ENCODE results near the gene EPHA5.

Gene EPHA5

DNA sequence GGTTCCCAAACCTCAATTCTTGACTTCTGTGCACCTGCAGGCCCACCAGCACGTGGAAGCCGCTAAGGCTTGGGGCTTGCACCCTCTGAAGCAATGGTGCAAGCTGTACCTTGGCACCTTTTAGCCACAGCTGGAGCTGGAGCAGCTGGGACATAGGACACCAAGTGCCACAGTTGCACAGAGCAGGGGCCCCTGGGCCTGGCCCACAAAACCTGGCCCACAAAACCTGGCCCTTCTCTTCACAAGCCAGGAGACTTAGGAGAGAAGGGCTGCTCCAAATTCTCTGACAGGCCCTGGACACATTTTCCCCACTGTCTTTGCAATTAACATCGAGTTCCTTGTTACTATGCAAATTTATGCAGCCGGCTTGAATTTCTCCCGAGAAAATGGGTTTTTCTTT lies 197.8 kb downstream of the EPHA5 start:
- no peak for DNase-seq

DNA sequence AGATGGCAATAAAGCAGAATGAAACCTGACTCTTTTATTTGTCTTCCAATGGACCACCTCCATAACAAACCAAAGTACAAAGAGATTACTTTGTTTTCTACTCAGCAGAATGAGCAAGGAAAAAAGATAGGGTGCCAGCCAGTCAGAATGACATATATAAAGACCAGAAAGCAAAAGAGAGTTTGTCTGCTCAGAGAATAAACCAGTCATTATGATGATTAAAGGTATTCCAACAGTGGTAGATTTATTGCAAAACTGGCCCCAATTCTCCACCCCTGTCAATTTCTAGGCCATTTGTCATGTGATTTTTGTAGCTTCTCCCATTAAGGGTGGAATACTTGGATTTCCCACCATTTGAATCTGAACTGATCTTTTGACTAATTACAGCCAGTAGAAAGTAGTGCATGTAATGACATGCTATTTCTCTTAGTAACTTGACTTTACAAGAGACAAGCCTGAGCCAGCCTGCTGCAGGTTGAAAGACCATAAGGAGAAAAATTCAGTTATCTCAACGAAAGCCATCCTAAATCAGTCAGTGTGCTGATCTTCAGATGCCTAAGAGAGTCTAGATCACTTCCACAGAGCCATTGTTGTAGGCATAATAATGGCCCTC lies 203.1 kb downstream of the EPHA5 start:
- DNase-seq: no peak

DNA sequence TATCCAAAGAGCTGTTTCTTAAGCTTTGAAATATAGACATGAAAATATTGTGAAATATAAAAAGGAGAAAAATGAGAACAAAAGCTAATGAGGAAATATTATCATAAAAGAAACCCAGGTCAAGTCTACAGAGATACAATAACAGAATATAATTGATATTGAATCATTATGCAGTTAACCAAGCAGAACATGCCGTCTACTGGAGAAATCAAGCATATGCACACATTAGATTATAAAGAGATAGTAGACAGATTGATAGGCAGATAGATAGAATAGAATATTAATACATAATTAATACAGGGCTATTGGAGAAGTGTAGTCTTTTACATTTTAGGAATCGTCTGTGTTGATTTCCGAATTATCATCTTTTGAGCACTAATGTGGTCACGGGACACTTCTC lies 208.5 kb downstream of the EPHA5 start:
- no peak for DNase-seq

DNA sequence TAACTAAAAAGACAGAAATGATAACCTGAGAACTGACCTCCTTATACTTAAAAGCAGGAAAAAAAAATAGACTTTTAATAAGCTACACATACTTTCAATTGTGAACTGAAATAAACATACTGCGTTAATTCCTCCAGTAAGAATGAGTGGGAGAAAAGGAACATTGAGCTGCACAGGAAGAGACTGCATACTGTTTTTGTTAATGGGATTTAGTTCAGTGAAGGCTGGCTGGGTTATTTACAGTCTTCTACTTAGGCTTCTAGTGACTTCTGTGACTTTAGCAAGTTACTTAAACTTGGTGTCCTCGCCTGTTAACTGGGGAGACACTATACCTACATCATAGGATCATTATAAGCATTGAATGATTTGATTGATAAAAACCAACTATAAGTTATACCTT lies 213.3 kb downstream of the EPHA5 start:
- DNase-seq: peak; percentile 37

DNA sequence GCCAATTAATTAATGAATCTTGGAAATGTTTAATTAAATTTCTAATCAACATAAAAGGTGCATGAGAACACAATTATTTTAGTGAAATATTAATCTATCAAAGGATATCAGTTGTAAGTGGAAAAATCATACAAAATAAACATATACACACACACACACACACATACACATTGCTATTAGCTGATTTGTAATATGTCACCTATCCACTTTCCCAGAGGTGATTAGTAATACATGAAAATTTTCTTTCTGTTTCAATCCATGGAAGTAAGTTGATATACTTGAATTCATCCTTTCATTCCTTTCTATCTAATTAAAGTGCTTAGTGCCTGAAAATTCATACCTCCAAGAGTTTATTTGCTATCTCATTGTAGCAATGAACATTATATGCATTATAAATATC lies 213.7 kb downstream of the EPHA5 start:
- no peak for DNase-seq

DNA sequence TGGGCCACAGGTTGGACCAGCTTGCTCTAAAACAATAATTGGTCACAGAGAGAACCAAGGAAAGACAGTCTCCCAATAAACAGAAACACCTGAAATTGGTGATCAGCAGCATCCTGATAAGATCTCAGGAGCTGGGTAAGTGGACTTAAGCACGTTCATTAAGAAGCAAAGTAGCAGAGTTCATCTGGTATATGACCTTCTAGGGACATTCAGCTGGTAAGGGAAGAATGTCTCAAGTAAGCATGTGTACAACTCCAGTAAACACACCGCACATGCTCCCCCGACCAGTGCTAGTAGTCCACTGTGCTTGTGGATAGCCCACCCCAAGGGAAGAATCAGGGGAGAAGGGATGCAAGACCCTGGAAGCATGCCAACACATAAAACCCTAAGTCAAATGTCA lies 216.9 kb downstream of the EPHA5 start:
- no peak for DNase-seq

DNA sequence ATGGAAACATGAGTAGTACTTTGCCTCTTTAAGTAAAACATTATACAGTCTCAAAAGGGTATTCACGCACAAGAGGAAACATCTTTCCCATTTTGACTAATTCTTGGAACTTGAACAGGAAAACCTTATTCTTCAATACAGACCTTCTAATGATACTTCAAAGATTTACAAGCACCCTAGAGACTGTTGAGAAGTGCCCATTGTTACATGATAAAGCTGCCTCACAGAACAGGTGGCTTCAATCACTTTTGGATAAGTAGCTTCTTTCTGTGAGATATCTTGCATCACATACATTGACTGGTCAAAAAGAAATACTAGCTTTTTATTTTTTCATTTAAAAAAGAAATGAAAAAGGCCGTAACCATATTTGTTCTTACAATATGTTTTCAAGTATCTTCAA lies 219.4 kb downstream of the EPHA5 start:
- peak; percentile 0 for DNase-seq

DNA sequence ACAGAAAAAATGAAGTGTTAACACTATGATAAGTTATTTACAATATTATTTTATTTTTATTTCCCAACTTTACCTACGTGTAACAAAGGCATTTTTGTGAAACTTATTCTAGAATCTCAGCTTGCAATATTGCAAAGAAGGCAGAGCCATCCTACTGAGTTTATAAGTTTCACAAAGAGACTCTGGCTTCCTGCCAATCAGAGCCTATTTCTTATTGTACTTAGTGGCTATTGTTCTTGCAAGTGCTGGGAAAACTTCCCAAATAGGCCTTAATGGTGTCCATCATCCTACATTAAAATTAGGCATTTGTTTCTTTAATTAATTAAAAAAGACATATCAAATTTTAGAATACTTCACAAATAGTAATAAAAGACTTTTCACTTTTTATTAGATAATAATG lies 233.2 kb downstream of the EPHA5 start:
- peak; percentile 1 for DNase-seq

DNA sequence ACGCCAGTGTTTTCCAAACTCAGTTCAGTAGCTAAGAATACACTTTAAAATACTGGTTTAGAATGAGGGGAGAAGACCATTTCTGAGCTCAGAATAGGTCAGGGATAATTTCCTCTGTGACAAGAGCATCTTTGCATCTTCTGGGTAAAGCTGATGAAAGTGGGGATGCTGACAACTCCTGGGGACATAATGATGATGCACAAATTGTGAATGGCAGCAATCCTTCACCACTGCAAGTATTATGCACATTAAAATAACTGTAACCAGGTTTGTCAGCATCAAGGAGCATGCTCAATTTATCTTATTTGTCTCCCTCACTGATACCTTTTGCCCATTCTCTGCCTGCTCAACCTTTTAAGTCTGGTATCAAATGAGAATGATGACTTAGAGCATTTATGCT lies 248.2 kb downstream of the EPHA5 start:
- DNase-seq: no peak

DNA sequence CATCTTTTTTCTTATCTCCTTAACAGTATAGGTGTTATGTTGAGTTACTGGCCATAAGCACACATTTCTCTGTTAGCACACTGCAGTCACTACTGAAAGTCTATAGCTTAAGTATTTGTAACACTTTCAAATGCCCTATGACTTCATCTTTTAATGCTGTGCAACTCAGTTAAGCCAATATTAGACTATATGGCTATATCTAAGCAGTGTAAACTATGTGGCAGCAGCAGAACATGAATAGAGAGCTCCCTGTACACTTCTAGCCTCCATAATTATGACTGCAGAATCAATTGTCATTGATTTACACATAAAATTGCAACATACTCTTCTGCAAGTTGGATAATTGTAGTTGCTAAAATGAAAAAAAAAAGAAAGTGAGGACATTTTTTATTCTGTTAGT lies 250.3 kb downstream of the EPHA5 start:
- DNase-seq: no peak

DNA sequence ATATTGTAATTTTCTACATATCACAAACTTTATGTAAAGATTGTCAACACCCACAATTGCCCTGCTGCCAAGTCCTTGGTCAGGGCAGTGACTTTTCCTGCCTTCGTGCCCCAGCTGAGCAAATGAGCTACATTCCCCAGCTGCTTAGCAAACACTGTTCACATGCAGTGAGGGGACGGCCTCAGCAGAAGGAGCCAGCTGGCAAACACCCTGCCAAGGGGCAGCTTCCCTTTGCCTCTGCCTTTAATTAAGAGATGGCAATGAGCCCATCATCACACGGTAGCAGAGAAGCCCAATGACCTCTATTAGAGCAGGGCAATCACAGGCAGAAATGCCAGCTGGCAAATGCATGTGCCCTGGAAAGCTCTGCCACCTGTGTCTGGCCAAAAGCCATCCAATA lies 253.4 kb downstream of the EPHA5 start:
- peak; percentile 6 for DNase-seq

DNA sequence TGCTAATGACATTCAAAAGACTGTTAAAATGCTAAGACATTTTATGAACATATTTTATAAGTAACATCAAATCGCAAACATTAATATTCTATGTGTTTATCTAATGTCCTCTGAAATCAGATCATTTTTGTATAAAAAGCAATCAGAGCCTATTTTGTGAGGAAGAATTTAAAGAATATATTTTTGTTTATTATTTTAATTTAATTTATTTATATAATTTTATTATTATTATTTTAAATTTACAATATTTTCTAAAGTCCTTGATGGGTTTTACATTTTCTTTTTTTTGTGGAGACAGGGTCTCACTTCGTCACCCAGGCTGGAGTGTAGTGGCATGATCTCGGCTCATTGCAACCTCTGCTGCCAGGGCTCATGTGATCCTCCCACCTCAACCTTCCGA lies 262.8 kb downstream of the EPHA5 start:
- no peak for DNase-seq

DNA sequence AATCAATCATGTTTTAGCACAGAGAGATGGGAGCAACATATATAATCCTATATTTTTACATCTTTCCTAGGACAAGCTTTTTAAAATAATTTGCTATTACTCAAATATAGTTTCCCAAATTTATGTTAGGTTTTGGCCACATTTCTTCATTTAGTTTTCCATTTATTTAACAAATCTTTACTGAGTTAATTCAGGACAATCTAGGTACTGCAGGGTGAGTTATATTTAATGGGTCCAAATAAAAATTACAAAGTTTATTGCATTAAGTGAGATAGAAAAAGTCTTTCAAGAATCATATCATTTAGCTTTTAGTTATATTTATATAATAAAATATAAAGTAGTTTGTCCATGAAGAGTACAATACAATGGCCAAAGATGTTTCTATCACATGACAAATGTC lies 269.2 kb downstream of the EPHA5 start:
- DNase-seq: no peak

DNA sequence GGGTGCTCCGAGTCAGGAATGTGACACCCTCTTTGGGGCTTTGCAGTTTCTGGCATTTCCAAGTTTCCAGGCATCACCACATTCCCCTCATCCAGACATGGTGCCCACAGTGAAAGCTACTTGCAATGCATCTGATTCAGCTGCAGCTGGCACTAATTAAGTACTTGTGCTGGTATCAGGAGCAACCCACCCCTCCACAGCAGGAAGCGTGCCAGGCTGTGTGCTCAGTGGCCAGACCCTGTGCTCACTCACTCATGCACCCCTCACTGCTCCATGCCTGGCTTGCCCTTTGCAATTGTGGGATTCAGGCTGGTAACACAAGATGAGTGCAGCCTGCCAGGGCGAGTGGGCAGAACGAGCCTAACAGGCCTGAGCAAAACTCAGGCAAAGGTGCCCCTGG lies 271.2 kb downstream of the EPHA5 start:
- no peak for DNase-seq

DNA sequence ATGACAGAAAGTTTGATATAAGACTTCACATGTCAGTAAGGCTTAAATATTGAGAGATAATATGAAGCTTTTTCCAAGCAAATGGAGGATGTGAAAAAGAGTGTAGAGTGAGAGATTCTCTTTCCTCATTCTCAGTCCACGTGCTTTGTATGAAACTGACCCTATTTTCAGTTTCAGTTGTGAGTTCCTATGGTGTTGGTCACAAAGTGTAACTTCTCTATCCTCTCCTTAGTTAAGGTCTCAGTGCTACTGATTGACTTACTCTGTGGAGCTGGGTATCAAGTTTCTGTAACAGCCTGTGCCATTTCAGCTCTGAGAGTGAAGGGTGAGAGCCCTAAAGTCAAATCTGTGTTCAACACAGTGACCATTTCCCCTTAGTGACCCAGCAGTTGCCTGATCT lies 277.2 kb downstream of the EPHA5 start:
- no peak for DNase-seq

DNA sequence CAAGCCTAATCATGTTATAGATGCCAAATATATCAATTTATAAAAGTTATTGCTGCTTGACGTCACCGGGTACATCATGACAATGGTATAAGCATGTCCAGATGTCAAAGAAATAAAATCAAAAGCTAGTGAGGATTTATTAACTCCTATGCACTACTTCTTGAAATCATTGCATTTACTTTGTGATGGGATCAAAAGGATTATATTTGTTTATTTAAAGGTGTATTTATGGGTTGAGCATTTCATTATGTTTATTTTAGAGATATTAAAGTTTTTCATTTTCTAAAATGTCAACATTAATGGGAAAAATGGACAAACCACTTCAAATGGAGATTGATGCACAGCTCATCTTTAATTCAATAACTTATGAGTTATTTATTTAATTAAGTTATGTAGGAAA lies 277.8 kb downstream of the EPHA5 start:
- DNase-seq: no peak

DNA sequence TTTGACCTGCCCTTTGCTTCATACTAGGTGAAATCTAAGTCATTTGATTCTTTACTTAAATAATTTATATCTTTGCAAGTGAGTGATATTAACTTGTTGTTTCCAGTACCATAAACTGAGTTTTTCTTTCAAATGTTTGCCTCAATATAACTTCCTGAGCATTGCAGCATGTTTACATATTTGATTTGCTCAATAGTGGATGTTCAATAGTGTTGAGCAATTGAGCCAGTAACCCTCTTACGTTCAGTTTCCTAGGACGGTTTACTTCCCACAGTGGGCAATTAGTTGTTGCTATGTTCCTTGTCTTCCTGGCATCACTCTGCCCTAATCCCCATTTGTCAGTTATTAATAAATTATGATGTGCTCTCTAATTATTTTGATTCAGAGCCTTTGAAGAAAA lies 278.5 kb downstream of the EPHA5 start:
- DNase-seq: no peak

DNA sequence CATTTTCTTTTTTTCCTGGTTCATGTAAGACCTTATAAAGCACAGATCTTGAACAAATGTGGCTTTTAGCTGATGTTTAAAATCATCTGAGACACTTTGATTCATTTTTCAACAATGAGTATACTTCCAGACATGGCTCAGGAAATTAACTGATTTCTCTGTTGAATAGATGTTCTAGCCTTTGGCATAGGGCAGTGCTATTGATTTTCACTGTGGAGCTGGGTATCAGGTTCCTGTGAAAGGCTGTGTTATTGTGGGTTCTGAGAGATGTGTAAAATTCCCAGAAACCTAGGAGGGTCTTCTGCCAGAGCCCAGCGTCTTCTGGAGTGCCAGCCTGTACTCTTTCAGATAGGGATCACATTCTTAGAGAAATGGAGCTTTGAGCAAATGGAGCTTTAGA lies 278.9 kb downstream of the EPHA5 start:
- DNase-seq: no peak

DNA sequence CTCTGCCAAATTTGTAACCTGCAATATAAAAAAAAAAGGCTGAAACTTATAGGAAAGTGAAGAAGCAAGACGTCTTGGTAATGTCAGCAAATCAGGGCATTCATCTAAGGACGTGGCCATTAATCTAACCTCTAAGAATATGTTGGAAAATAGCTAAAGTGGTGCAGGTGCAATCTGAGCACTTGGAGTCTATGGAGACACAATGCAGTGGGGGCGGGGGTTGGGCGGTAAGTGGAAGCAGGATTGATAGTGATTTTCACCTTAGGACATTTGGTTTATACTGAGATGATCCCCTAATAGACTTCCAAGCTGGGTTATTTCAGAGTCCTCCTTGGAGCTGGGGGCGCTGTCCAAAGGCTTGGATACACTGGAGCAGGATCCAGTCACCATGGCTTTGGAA lies 283.4 kb downstream of the EPHA5 start:
- DNase-seq: peak; percentile 4

DNA sequence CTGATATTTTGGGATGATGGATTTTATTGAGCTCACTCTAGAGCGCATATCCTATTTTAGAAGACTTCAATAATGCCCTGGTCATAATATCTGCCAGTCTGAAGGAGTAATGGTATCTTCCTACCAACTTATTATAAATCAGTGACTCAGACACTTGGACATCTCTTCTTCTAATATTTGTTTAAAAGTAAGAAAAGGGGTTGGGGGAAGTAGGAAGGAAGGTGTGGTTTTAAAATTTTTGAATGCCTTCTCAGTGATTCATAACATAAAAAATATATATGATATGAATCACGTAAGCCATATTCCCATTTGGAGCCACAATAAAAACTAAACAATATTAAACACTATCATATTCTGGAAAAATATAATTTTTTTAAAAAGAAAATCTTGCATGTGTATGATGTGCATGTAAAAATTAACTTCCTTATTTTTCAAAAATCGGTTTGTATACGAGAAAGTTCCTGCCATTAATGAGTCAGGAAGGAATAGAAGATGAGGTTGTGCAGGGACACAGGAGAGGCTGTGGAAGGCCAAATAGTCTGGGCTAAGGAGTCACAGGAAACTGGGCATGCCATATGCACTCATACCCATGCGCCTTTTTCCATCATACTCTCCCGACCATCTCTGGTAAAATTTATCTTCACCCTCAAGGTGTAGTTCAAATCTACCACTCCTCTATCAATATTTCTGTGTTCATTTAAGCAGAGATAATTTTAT lies 286.5 kb downstream of the EPHA5 start:
- DNase-seq: no peak

DNA sequence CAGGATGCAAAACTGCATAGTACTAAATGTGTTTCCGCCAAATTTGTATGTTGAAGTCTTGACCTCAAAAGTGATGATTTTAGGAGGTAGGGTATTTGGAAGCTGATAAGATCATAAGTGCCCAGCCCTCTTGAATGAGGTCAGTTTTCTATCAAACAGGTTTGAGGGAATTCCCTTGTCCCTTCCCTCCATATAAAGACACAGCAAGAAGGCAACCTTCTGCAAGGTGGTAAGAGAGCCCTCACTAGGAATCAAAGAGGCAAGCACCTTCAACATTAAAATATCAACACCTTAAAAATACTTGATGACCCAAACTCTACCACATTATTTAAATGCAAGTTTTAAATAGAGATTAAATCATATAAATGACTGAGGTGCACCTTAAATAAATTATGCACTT lies 288.6 kb downstream of the EPHA5 start:
- no peak for DNase-seq

DNA sequence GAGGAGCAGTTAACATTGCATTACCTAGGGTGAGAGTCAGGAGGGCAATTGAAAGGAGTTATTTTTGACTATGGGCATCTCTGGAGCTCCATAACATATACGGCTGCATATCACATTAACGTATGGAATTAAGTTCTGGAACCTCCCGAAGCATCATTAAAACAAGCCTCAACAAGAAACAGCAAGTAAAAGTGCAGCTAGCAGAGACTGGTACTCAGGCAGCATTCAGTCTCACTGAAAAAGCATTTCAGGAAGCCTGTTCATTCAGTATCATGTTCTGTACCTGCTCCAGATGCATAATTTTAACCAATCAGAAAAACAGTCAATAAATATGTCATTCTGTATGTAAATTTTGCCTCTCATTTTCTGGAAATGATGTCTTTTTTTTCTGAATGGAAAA lies 299.6 kb downstream of the EPHA5 start:
- DNase-seq: no peak

DNA sequence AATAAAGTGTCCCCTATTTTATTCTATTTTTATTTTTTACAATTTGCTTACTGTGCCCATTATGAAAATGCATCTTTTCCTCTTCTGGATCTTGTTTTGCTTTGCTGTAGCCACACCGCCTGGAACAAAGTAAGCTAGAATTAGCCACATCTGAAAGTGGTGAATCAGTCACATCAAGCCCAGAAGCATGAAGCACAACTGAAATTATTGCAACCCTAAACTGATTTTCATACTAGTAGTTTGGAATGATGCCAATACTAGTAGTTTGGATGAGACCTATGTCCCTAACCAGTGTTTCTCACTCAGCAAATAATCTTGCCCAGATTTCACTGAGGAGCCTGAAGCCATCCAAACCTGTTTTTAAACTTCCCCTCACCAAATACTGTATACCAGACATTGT lies 303.0 kb downstream of the EPHA5 start:
- no peak for DNase-seq

DNA sequence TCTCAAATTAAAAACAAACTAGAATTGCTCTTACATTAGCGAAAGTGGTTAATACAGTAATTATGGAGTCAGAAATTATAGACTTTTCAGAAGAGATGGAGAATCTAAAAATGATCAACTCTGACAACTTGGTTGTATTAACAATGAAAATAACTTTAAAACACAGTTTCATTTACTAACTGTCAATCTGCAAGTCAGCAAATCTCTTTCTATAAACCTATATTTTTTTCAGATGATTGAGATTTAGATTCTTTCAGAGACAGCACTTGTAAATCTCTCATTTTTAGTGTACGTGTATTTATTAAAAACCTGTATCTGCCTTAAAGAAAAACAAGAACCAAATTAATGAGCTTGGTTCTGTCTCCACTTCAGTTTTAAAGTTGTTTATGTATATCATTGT lies 311.4 kb downstream of the EPHA5 start:
- DNase-seq: no peak

DNA sequence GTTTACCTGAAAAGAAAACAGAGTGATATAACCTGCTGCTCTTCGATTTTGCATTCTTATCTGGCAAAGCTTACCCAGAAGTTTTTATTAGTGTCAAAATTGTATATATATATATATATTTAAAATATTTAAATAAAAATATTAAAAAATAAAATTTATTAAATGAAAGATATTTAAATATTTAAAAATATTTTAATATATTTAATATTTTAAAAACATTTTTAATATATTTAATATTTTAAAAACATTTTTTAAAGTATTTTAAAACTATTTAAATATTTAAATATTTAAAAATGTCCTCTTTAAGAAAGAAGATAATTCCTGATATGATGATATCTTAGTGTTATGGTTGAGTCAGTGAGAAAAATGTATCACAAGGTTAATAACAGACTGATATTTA lies 317.2 kb downstream of the EPHA5 start:
- no peak for DNase-seq
